Stomach (tissue), 4 donors: Measurements from ENCODE around the gene GNG2.

Experiments used
- EP300 ChIP-seq: sonication (generic); formaldehyde crosslinking; IDR thresholded peaks from one replicate; pipeline ENCODE4 v1.6.1; 2017; ENCODE audit warnings: antibody characterized with exemption
- POLR2A ChIP-seq, 4 donors: fragments of 450-650 bp; IDR thresholded peaks; one replicate each; pipeline ENCODE4 v1.6.1; 2016; ENCODE audit warnings: antibody characterized with exemption in 4 of 4, control low read depth in 2 of 4, mild to moderate bottlenecking in 1 of 4, moderate library complexity in 1 of 4
- POLR2AphosphoS5 ChIP-seq, 3 donors: sonication (generic); formaldehyde crosslinking; IDR thresholded peaks; one replicate each; pipeline ENCODE4 v1.6.1; 2016; ENCODE audit warnings: antibody characterized with exemption in 3 of 3
- TF ChIP-seq, protein P1 (sequence below), 7 experiments: fragments of 450-650 bp in 4 of 7; fragments of 200-600 bp in 3 of 7; sonication (generic) in 3 of 7; IDR thresholded peaks; one replicate each; pipeline ENCODE4 v1.5.1; 2016 to 2019; ENCODE audit warnings: antibody characterized with exemption in 7 of 7, control low read depth in 2 of 7, mild to moderate bottlenecking in 1 of 7

DNA sequence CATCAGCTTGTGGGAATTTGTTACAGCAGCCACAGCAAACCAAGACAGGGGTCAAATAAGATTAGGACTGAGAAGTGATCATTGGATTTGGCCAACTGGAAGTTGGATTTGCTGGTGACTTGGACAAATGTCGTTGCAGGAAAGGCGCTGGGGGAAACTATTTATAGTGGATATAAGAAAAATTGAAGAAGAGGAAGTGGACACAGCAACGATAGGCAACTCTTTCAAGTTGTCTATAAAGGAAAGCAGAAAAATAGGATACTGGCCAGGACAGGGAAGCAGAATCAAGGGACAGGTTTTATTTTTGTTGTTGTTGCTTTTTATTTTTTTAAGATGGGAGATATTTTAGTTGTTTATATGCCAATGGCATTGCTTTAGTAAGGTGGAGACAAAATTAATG is 72.8 kb downstream of the GNG2 start:
- TF ChIP-seq, protein P1, sequence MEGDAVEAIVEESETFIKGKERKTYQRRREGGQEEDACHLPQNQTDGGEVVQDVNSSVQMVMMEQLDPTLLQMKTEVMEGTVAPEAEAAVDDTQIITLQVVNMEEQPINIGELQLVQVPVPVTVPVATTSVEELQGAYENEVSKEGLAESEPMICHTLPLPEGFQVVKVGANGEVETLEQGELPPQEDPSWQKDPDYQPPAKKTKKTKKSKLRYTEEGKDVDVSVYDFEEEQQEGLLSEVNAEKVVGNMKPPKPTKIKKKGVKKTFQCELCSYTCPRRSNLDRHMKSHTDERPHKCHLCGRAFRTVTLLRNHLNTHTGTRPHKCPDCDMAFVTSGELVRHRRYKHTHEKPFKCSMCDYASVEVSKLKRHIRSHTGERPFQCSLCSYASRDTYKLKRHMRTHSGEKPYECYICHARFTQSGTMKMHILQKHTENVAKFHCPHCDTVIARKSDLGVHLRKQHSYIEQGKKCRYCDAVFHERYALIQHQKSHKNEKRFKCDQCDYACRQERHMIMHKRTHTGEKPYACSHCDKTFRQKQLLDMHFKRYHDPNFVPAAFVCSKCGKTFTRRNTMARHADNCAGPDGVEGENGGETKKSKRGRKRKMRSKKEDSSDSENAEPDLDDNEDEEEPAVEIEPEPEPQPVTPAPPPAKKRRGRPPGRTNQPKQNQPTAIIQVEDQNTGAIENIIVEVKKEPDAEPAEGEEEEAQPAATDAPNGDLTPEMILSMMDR (IDR thresholded peaks at IDR 0.05): no peak
- TF ChIP-seq POLR2A (IDR thresholded peaks at IDR 0.05) (no peak), EP300 (no peak), POLR2AphosphoS5 (IDR thresholded peaks at IDR 0.05) (no peak)
